Skeletal muscle cell (primary cell): ENCODE measurements around the gene GPI.

ENCODE experiments used
- DNase-seq: peaks from one replicate; pipeline ENCODE4 v3.0.0-alpha.2; 2010; ENCODE audit warnings: low read depth
- H3K4me3 ChIP-seq: 2 replicates; pipeline ENCODE4 v1.5.1; 2011; ENCODE audit warnings: low read depth, mild to moderate bottlenecking, control low read depth, low read length, moderate library complexity

Gene GPI

GRCh38 chr19:34431681-34432402 lies 66.8 kb downstream of the GPI start:
- no peak overlapping the region for H3K4me3 ChIP-seq
- DNase-seq = no peak

- DNase-seq = no peak
- H3K4me3 ChIP-seq = no peak overlapping the region
Measured at GRCh38 chr19:34432797-34433196, 67.8 kb downstream of the GPI start.

GRCh38 chr19:34436716-34437115 lies 71.7 kb downstream of the GPI start:
- no peak overlapping the region for H3K4me3 ChIP-seq
- DNase-seq = no peak

GRCh38 chr19:34448191-34448590 lies 83.2 kb downstream of the GPI start:
- H3K4me3 ChIP-seq = no peak overlapping the region
- no peak for DNase-seq
